HepG2 (cell line): Measurements from ENCODE around the gene C2. TPM values are rescaled to one million over a fixed set of nuclear protein-coding genes. Genes with fewer than 3 reads are reported as not detected.

Source experiments
- BCLAF1 ChIP-seq: fragments of 450-650 bp; IDR thresholded peaks from 2 replicates; pipeline ENCODE4 v1.6.1; 2017; ENCODE audit warnings: mild to moderate bottlenecking
- CREM ChIP-seq, 2 experiments: sonication (generic) in 1 of 2; formaldehyde crosslinking in 1 of 2; IDR thresholded peaks; 2 replicates each; pipeline versions ENCODE4 v1.4.0 to v1.6.1; 2016 to 2020; ENCODE audit warnings: antibody characterized with exemption in 1 of 2, mild to moderate bottlenecking in 1 of 2, missing genetic modification reagents in 1 of 2
- FIP1L1 ChIP-seq: fragments of 200-400 bp; formaldehyde crosslinking; IDR thresholded peaks from 2 replicates; pipeline ENCODE4 v1.6.1; 2018; ENCODE audit warnings: low read depth, mild to moderate bottlenecking, low read length, moderate library complexity, borderline replicate concordance; ENCODE audit not compliant: insufficient read depth
- GABPA ChIP-seq, 2 experiments: IDR thresholded peaks; 2 replicates each; pipeline ENCODE4 v1.6.1; 2011 to 2016; ENCODE audit warnings: low read depth in 2 of 2, low read length in 1 of 2, missing biosample characterization in 1 of 2, missing genetic modification characterization in 1 of 2
- HOXD1 ChIP-seq: sonication (generic); formaldehyde crosslinking; IDR thresholded peaks from 2 replicates; pipeline ENCODE4 v1.5.0; 2020; ENCODE audit warnings: missing genetic modification reagents
- IKZF4 ChIP-seq: sonication (generic); formaldehyde crosslinking; IDR thresholded peaks from 2 replicates; pipeline ENCODE4 v1.5.1; 2020; ENCODE audit warnings: borderline replicate concordance, mild to moderate bottlenecking, low read depth, missing genetic modification reagents; ENCODE audit errors: not compliant biosample characterization
- MIER3 ChIP-seq: IDR thresholded peaks from 2 replicates; pipeline ENCODE4 v1.6.1; 2016; ENCODE audit warnings: missing compliant biosample characterization, borderline replicate concordance
- ONECUT2 ChIP-seq: sonication (generic); formaldehyde crosslinking; IDR thresholded peaks from 2 replicates; pipeline ENCODE4 v1.4.0; 2020; ENCODE audit warnings: missing genetic modification reagents
- ZBTB26 ChIP-seq: IDR thresholded peaks from 2 replicates; pipeline ENCODE4 v1.6.1; 2016; ENCODE audit warnings: missing compliant biosample characterization, missing genetic modification reagents, borderline replicate concordance
- ZNF136 ChIP-seq: sonication (generic); formaldehyde crosslinking; IDR thresholded peaks from 2 replicates; pipeline ENCODE4 v1.8.1; 2022; ENCODE audit warnings: low read depth, mild to moderate bottlenecking, moderate library complexity, missing genetic modification reagents
- ZNF292 ChIP-seq: sonication (generic); formaldehyde crosslinking; IDR thresholded peaks from 2 replicates; pipeline ENCODE4 v1.8.1; 2022; ENCODE audit warnings: mild to moderate bottlenecking, low read depth, missing genetic modification reagents, borderline replicate concordance
- ZNF550 ChIP-seq: sonication (generic); formaldehyde crosslinking; IDR thresholded peaks from 2 replicates; pipeline ENCODE4 v1.4.0; 2020; ENCODE audit warnings: mild to moderate bottlenecking, missing genetic modification reagents, borderline replicate concordance
- ZNF616 ChIP-seq: sonication (generic); formaldehyde crosslinking; IDR thresholded peaks from 2 replicates; pipeline ENCODE4 v1.5.0; 2020; ENCODE audit warnings: low read depth, mild to moderate bottlenecking, missing genetic modification reagents
- ZNF672 ChIP-seq: sonication (generic); formaldehyde crosslinking; IDR thresholded peaks from 2 replicates; pipeline ENCODE4 v1.8.1; 2022; ENCODE audit warnings: missing genetic modification reagents
- ZNF7 ChIP-seq: IDR thresholded peaks from 2 replicates; pipeline ENCODE4 v1.6.1; 2016; ENCODE audit warnings: missing biosample characterization, missing genetic modification reagents
- ZNF724P ChIP-seq: sonication (generic); formaldehyde crosslinking; IDR thresholded peaks from 2 replicates; pipeline ENCODE4 v1.8.0; 2022; ENCODE audit warnings: missing genetic modification reagents, borderline replicate concordance
- ZSCAN25 ChIP-seq: sonication (generic); formaldehyde crosslinking; IDR thresholded peaks from 2 replicates; pipeline ENCODE4 v1.8.0; 2022; ENCODE audit warnings: mild to moderate bottlenecking, missing genetic modification reagents
- polyA plus RNA-seq, 8 experiments: library from polyadenylated mRNA; depleted of rRNA in 3 of 8; stranded (reverse) in 7 of 8; unstranded in 1 of 8; fragments of >200 nt; fragmentation: Illumina TruSeq in 4 of 8; extraction: Trizol in 4 of 8; gene quantifications; 2 replicates each; pipeline versions ENCODE4 v1.2.1 to v1.2.3, GENCODE V29; 2011 to 2016; ENCODE audit warnings: low read depth in 4 of 8, missing spikeins in 1 of 8, mixed read lengths in 1 of 8; ENCODE audit not compliant: insufficient read depth in 1 of 8
- total RNA-seq, 5 experiments: library from RNA; depleted of rRNA; stranded (reverse); fragments of >200 nt; fragmentation: Illumina TruSeq; extraction: Trizol; gene quantifications; 2 replicates each; pipeline ENCODE4 v1.2.3, GENCODE V29; 2016; ENCODE audit warnings: low read depth in 1 of 5
- TF ChIP-seq, protein P1 (sequence below): sonication (generic); formaldehyde crosslinking; IDR thresholded peaks from 2 replicates; pipeline ENCODE4 v1.4.0; 2020; ENCODE audit warnings: mild to moderate bottlenecking, missing genetic modification reagents
- TF ChIP-seq, protein P2 (sequence below): sonication (generic); formaldehyde crosslinking; IDR thresholded peaks from 2 replicates; pipeline ENCODE4 v1.8.0; 2022; ENCODE audit warnings: missing genetic modification reagents, mild to moderate bottlenecking, borderline replicate concordance

The C2 gene
- total and polyA plus RNA-seq, 2 of the 13 experiments (the other 11 are each of a cell fraction or from before 2014, with no cell fraction given): 165 to 307 TPM

- TF ChIP-seq ZSCAN25 (CRISPR knock-in tag) (no peak), HOXD1 (CRISPR knock-in tag) (no peak), GABPA (IDR thresholded peaks at IDR 0.05; ENCODE audit: low read depth, low read length) (no peak), GABPA (CRISPR knock-in tag; IDR thresholded peaks at IDR 0.05; ENCODE audit: low read depth) (peak; percentile 76), IKZF4 (CRISPR knock-in tag) (no peak), MIER3 (peak; percentile 65; the same call in 1 of the 2 replicates), ZNF724P (CRISPR knock-in tag) (no peak), ZNF292 (CRISPR knock-in tag) (no peak), ZNF550 (CRISPR knock-in tag) (no peak), ZNF7 (CRISPR knock-in tag) (peak; percentile 31; the same call in 1 of the 2 replicates), ONECUT2 (CRISPR knock-in tag) (peak; percentile 87), ZNF136 (CRISPR knock-in tag) (peak; percentile 95), ZNF616 (CRISPR knock-in tag) (no peak; the same call in 1 of the 2 replicates), FIP1L1 (no peak), ZBTB26 (CRISPR knock-in tag) (0 out of 2 replicates have a peak, but pooled peaks have one; percentile 53), BCLAF1 (no peak), CREM (IDR thresholded peaks at IDR 0.05) (peak; percentile 92), CREM (CRISPR knock-in tag; IDR thresholded peaks at IDR 0.05) (no peak), ZNF672 (CRISPR knock-in tag) (no peak)
- TF ChIP-seq, protein P1, sequence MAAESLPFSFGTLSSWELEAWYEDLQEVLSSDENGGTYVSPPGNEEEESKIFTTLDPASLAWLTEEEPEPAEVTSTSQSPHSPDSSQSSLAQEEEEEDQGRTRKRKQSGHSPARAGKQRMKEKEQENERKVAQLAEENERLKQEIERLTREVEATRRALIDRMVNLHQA (CRISPR knock-in tag): no peak; the same call in 1 of the 2 replicates
- TF ChIP-seq, protein P2, sequence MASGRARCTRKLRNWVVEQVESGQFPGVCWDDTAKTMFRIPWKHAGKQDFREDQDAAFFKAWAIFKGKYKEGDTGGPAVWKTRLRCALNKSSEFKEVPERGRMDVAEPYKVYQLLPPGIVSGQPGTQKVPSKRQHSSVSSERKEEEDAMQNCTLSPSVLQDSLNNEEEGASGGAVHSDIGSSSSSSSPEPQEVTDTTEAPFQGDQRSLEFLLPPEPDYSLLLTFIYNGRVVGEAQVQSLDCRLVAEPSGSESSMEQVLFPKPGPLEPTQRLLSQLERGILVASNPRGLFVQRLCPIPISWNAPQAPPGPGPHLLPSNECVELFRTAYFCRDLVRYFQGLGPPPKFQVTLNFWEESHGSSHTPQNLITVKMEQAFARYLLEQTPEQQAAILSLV: peak; percentile 88; the same call in 1 of the 2 replicates
Observed at GRCh38 chr6:31945507-31946369, 18.2 kb downstream of the C2 start, which contains the start of gene CFB (continued).
